OCI-LY3 (cell line): ENCODE data around the gene COL20A1.

ENCODE experiments used
- H2AFZ ChIP-seq: fragments of 200-600, 300-600 bp; shearing (Covaris generic); 2 replicates; pipeline ENCODE4 v1.6.0; 2014; ENCODE audit warnings: antibody characterized with exemption, low read depth, low read length
- H3K27ac ChIP-seq: fragments of 200-600, 300-600 bp; sonication (generic); 2 replicates; pipeline ENCODE4 v1.5.1; 2014; ENCODE audit warnings: mild to moderate bottlenecking, low read length, moderate library complexity, mixed read lengths
- H3K27me3 ChIP-seq: fragments of 200-600, 300-600 bp; sonication (generic); 2 replicates; pipeline ENCODE4 v1.6.1; 2014; ENCODE audit warnings: low read depth, low read length, mixed read lengths
- H3K36me3 ChIP-seq: fragments of 200-600, 300-600 bp; sonication (generic); replicated peaks from 2 replicates; pipeline ENCODE3; 2014; ENCODE audit warnings: low read depth, low read length, mixed read lengths
- H3K4me1 ChIP-seq: fragments of 300-600, 200-600 bp; sonication (generic); 2 replicates; pipeline ENCODE4 v1.6.1; 2014; ENCODE audit warnings: low read length, mixed read lengths
- H3K4me2 ChIP-seq: fragments of 200-600, 300-600 bp; sonication (generic); 2 replicates; pipeline ENCODE4 v1.6.1; 2014; ENCODE audit warnings: low read length, mixed read lengths
- H3K4me3 ChIP-seq: fragments of 300-600, 200-600 bp; sonication (generic); 2 replicates; pipeline ENCODE4 v1.5.1; 2014; ENCODE audit warnings: antibody characterized with exemption, mild to moderate bottlenecking, low read length, moderate library complexity
- H3K79me2 ChIP-seq: fragments of 300-600, 200-600 bp; shearing (Covaris generic); 2 replicates; pipeline ENCODE4 v1.6.1; 2014; ENCODE audit warnings: mild to moderate bottlenecking, low read length, mixed read lengths
- H3K9ac ChIP-seq: fragments of 300-600, 200-600 bp; shearing (Covaris generic); 2 replicates; pipeline ENCODE4 v1.6.0; 2014; ENCODE audit warnings: mild to moderate bottlenecking, low read length, moderate library complexity
- H3K9me3 ChIP-seq: fragments of 200-600, 300-600 bp; shearing (Covaris generic); 2 replicates; pipeline ENCODE4 v1.6.1; 2014; ENCODE audit warnings: low read length, mixed read lengths; ENCODE audit not compliant: insufficient read depth
- H4K20me1 ChIP-seq: fragments of 200-600, 300-600 bp; sonication (generic); 2 replicates; pipeline ENCODE4 v1.6.1; 2016; ENCODE audit warnings: low read length, mixed read lengths; ENCODE audit not compliant: insufficient read depth
- CTCF ChIP-seq: fragments of 200-600, 300-600 bp; sonication (generic); IDR thresholded peaks from 2 replicates; pipeline ENCODE4 v1.5.1; 2014; ENCODE audit warnings: antibody characterized with exemption, low read length, low read depth
- EZH2phosphoT487 ChIP-seq: fragments of 200-600 bp; shearing (Covaris generic); IDR thresholded peaks from 2 replicates; pipeline ENCODE4 v1.6.1; 2018; ENCODE audit warnings: antibody characterized with exemption, mixed run types, low read depth

COL20A1 gene

GRCh38 chr20:63312690-63313348, 19.8 kb downstream of the COL20A1 start:
- Histone ChIP-seq H3K4me2 (no peak overlapping the region), H3K27me3 (no peaks in the 10 kb centered on the region), H3K9ac (no peak overlapping the region), H3K79me2 (no peaks in the 10 kb centered on the region), H3K4me1 (no peaks in the 10 kb centered on the region), H4K20me1 (no peaks in the 10 kb centered on the region), H3K27ac (no peak overlapping the region), H3K4me3 (no peak overlapping the region), H2AFZ (no peak overlapping the region), H3K9me3 (no peaks in the 10 kb centered on the region), H3K36me3 (no peaks in the 10 kb centered on the region)
- TF ChIP-seq EZH2phosphoT487: no peak

DNA sequence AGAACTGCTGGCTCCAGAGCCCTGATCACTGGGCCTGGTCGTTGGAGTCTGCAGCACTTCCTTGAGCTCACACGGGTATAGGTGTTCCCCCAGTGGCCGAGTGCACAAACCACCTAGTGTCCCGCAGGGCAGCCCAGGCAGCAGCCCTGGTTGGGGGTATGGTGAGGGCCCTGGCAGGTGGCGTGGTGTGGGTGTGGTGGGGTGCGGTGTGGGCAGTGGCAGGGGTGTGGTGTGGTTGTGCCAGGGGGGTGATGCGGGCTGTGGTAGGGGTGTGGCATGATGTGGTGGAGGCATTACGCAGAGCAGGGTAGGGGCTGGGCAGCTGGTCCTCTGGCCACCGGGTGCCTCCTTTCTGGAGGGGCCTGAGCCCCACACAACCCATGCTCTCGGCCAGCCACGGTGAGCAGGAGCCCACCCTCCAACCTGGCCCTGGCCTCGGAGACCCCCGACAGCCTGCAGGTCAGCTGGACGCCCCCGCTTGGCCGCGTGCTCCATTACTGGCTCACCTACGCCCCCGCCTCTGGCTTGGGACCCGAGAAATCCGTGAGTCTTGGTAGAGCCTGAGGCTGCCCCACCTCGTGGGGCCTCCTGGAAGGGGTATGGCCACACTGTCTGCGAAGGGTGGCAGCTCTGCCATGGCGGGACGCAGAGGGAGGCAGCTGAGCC, 20.5 kb downstream of the COL20A1 start:
- H3K9me3 ChIP-seq: no peaks in the 10 kb centered on the region
- no peak for TF ChIP-seq EZH2phosphoT487
- no peak for TF ChIP-seq CTCF
- H3K4me2 ChIP-seq: no peak overlapping the region
- no peaks in the 10 kb centered on the region for H3K36me3 ChIP-seq
- H3K79me2 ChIP-seq: no peaks in the 10 kb centered on the region
- H4K20me1 ChIP-seq: no peaks in the 10 kb centered on the region
- H3K9ac ChIP-seq: no peak overlapping the region
- no peaks in the 10 kb centered on the region for H3K4me1 ChIP-seq
- no peak overlapping the region for H3K4me3 ChIP-seq
- H3K27me3 ChIP-seq: no peaks in the 10 kb centered on the region
- no peak overlapping the region for H3K27ac ChIP-seq
- no peak overlapping the region for H2AFZ ChIP-seq

- Histone ChIP-seq H4K20me1 (no peaks in the 10 kb centered on the region), H3K27ac (no peak overlapping the region), H2AFZ (no peak overlapping the region), H3K9me3 (no peaks in the 10 kb centered on the region), H3K9ac (no peak overlapping the region), H3K4me3 (no peak overlapping the region), H3K4me1 (no peaks in the 10 kb centered on the region), H3K79me2 (no peaks in the 10 kb centered on the region), H3K36me3 (no peaks in the 10 kb centered on the region), H3K27me3 (no peaks in the 10 kb centered on the region), H3K4me2 (no peak overlapping the region)
- TF ChIP-seq EZH2phosphoT487 (no peak), CTCF (no peak)
Measured at GRCh38 chr20:63314015-63314471, 21.1 kb downstream of the COL20A1 start.

DNA sequence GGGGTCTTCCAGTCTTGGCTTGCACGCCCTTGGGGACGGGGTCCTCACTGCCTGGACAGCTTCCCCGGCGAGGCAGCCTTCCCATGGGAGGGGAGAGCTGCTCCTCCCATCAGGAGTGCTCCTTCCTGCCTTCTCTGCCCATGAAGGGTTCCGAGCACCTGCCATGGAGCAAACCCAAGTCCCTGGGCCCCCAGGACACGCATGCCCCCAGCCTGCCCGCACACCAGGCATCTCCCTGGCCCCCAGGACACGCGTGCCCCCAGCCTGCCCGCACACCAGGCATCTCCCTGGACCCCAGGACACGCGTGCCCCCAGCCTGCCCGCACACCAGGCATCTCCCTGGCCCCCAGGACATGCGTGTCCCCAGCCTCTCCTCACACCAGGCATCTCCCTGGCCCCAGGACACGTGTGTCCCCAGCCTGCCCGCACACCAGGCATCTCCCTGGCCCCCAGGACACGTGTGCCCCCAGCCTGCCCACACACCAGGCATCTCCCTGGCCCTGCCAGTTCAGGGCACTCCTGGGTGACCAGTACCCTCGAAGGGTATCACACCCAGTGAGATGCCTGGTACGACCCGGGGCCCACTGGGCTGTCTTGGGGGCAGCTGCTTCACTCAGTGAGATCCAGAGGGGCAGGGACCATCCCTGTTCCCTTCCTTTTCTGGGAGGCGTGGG, 21.7 kb downstream of the COL20A1 start:
- Histone ChIP-seq H3K36me3 (no peaks in the 10 kb centered on the region), H2AFZ (no peak overlapping the region), H3K4me3 (no peak overlapping the region), H3K79me2 (no peaks in the 10 kb centered on the region), H3K4me1 (no peaks in the 10 kb centered on the region), H3K27ac (no peak overlapping the region), H3K9me3 (no peaks in the 10 kb centered on the region), H3K9ac (no peak overlapping the region), H3K4me2 (no peak overlapping the region), H3K27me3 (no peaks in the 10 kb centered on the region), H4K20me1 (no peaks in the 10 kb centered on the region)
- no peak for TF ChIP-seq EZH2phosphoT487
- TF ChIP-seq CTCF: no peak
